ENCODE measurements around the gene ZCCHC14.

DNA sequence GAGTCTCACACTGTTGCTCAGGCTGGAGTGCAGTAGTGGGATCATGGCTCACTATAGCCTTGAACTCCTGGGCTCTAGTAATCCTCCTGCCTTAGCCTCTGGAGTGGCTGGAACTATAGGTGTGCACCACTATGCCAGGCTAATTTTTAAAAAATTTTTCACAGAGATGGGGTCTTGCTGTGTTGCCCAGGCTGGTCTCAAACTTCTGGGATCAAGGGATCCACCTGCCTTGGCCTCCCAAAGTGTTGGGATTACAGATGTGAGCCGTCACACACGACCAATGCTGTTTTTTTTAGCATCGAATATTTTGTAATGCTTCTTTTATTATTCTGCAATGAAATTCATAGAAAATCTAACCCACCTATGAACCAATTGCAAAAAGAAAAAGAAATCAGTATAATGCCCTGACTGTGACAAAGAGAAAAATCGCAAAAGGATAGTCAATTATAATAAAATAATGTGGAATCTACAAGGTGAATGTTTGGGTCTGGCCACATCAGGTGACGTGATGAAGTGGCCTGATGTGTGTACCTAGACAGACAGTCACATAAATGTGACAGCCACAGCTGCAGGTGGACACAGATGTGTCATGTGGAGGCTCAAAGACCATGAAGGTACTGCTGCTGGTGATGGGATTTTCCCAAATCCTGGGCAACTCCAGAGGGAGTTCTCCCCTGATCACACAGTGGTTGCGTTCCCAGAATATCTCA, 33.6 kb upstream of the ZCCHC14 start:
- TF ChIP-seq, protein P1, sequence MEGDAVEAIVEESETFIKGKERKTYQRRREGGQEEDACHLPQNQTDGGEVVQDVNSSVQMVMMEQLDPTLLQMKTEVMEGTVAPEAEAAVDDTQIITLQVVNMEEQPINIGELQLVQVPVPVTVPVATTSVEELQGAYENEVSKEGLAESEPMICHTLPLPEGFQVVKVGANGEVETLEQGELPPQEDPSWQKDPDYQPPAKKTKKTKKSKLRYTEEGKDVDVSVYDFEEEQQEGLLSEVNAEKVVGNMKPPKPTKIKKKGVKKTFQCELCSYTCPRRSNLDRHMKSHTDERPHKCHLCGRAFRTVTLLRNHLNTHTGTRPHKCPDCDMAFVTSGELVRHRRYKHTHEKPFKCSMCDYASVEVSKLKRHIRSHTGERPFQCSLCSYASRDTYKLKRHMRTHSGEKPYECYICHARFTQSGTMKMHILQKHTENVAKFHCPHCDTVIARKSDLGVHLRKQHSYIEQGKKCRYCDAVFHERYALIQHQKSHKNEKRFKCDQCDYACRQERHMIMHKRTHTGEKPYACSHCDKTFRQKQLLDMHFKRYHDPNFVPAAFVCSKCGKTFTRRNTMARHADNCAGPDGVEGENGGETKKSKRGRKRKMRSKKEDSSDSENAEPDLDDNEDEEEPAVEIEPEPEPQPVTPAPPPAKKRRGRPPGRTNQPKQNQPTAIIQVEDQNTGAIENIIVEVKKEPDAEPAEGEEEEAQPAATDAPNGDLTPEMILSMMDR (IDR thresholded peaks at IDR 0.05; ENCODE audit: poor library complexity), result no peak
- TF ChIP-seq EZH2 (IDR thresholded peaks at IDR 0.05; ENCODE audit: borderline replicate concordance) (no peak), EZH2phosphoT487 (IDR thresholded peaks at IDR 0.05; ENCODE audit: low read depth, severe bottlenecking, unreplicated experiment) (no peak)

All from hepatocyte (in vitro differentiated cells).